Uterus (tissue), 4 donors: ENCODE results near the gene PTPN11. TPM values are rescaled to one million over a fixed set of nuclear protein-coding genes. Genes with fewer than 3 reads are reported as not detected.

Source experiments
- DNase-seq, 2 donors: peaks; one replicate each; pipeline ENCODE4 v3.0.0-alpha.2; 2019 to 2020
- H3K27ac ChIP-seq, 2 donors: fragments of 200-600 bp; sonication (generic); 1 replicate in 1 of 2; 2 replicates in 1 of 2; pipeline ENCODE4 v1.5.1; 2016 to 2018
- H3K27me3 ChIP-seq, 2 donors: fragments of 200-600 bp; sonication (generic); one replicate each; pipeline ENCODE4 v1.5.1; 2018 to 2019; ENCODE audit warnings: control low read depth in 1 of 2
- H3K36me3 ChIP-seq, 2 donors: fragments of 200-600 bp; sonication (generic); one replicate each; pipeline ENCODE4 v1.5.1; 2019; ENCODE audit warnings: control low read depth in 1 of 2
- H3K4me1 ChIP-seq, 2 donors: fragments of 200-600 bp; sonication (generic); one replicate each; pipeline ENCODE4 v1.5.1; 2018 to 2019; ENCODE audit warnings: control low read depth in 1 of 2
- H3K4me3 ChIP-seq, 2 donors: fragments of 200-600 bp; sonication (generic); 1 replicate in 1 of 2; 2 replicates in 1 of 2; pipeline ENCODE4 v1.5.1; 2018 to 2019; ENCODE audit warnings: mild to moderate bottlenecking in 1 of 2
- H3K9me3 ChIP-seq, 2 donors: fragments of 200-600 bp; sonication (generic); one replicate each; pipeline ENCODE4 v1.5.1; 2019; ENCODE audit warnings: control low read depth in 1 of 2
- CTCF ChIP-seq, 4 experiments: fragments of 200-600 bp in 2 of 4; fragments of 450-650 bp in 2 of 4; sonication (generic) in 2 of 4; IDR thresholded peaks; one replicate each; pipeline ENCODE4 v1.5.1; 2016 to 2019; ENCODE audit warnings: antibody characterized with exemption in 4 of 4, mild to moderate bottlenecking in 2 of 4, moderate library complexity in 1 of 4
- POLR2A ChIP-seq, 2 donors: fragments of 450-650 bp; IDR thresholded peaks; one replicate each; pipeline ENCODE4 v1.6.1; 2016; ENCODE audit warnings: antibody characterized with exemption in 2 of 2, mild to moderate bottlenecking in 1 of 2, moderate library complexity in 1 of 2
- intact Hi-C: fragments of 100-400 bp; cut with DNase I; formaldehyde crosslinking; loops from one replicate; pipeline ENCODE4 v1.15.1; 2023; ENCODE audit warnings: low total_unique reads
- total RNA-seq, 4 donors: library from RNA; depleted of rRNA in 3 of 4; stranded (reverse); fragments of >200 nt in 3 of 4; gene quantifications; one replicate each; pipeline versions ENCODE4 v1.1.0 to v1.2.4, GENCODE V29; 2014 to 2023
- donor health status: DM: yes; HTN: yes; CAD: no.

The PTPN11 gene
- total RNA-seq, 4 donors from 2014 or later, result 45.3 to 116 (median 76.9) TPM

- no peak for DNase-seq
- H3K4me3 ChIP-seq, result no peak overlapping the region
- no peak overlapping the region for H3K27ac ChIP-seq
- no peaks in the 10 kb centered on the region for H3K9me3 ChIP-seq
- H3K36me3 ChIP-seq, result no peaks in the 10 kb centered on the region
- H3K27me3 ChIP-seq, result no peaks in the 10 kb centered on the region
- no peaks in the 10 kb centered on the region for H3K4me1 ChIP-seq
- intact Hi-C loops, result no loop called here
- TF ChIP-seq CTCF (IDR thresholded peaks at IDR 0.05) (no peak), POLR2A (IDR thresholded peaks at IDR 0.05) (no peak)
These were observed 39.6 kb downstream of the PTPN11 start for GRCh38 chr12:112458330-112458729.

GRCh38 chr12:112458751-112459150 lies 40.0 kb downstream of the PTPN11 start:
- Histone ChIP-seq H3K27ac (no peak overlapping the region), H3K9me3 (no peaks in the 10 kb centered on the region), H3K27me3 (no peaks in the 10 kb centered on the region), H3K36me3 (no peaks in the 10 kb centered on the region), H3K4me3 (no peak overlapping the region), H3K4me1 (no peaks in the 10 kb centered on the region)
- TF ChIP-seq CTCF (IDR thresholded peaks at IDR 0.05) (no peak), POLR2A (IDR thresholded peaks at IDR 0.05) (no peak)
- no peak for DNase-seq
- intact Hi-C loops, result no loop called here

- intact Hi-C loops, result no loop called here
- DNase-seq, result no peak
- Histone ChIP-seq H3K4me3 (no peak overlapping the region), H3K4me1 (no peaks in the 10 kb centered on the region), H3K9me3 (no peaks in the 10 kb centered on the region), H3K36me3 (no peaks in the 10 kb centered on the region), H3K27ac (no peak overlapping the region), H3K27me3 (no peaks in the 10 kb centered on the region)
- no peak for TF ChIP-seq CTCF (IDR thresholded peaks at IDR 0.05)
- TF ChIP-seq POLR2A (IDR thresholded peaks at IDR 0.05), result no peak
These were observed 44.7 kb downstream of the PTPN11 start for GRCh38 chr12:112463478-112463877.

- DNase-seq, result no peak
- Histone ChIP-seq H3K9me3 (no peaks in the 10 kb centered on the region), H3K4me1 (no peaks in the 10 kb centered on the region), H3K36me3 (no peaks in the 10 kb centered on the region), H3K4me3 (no peak overlapping the region), H3K27ac (no peak overlapping the region), H3K27me3 (no peaks in the 10 kb centered on the region)
- TF ChIP-seq CTCF (IDR thresholded peaks at IDR 0.05), result no peak
- TF ChIP-seq POLR2A (IDR thresholded peaks at IDR 0.05), result no peak
- intact Hi-C loops, result no loop called here
These were observed 45.9 kb downstream of the PTPN11 start for GRCh38 chr12:112464605-112465004.

GRCh38 chr12:112466011-112466422 lies 47.3 kb downstream of the PTPN11 start:
- H3K4me3 ChIP-seq, result no peak overlapping the region
- H3K36me3 ChIP-seq, result no peaks in the 10 kb centered on the region
- no peak overlapping the region for H3K27ac ChIP-seq
- no peak for TF ChIP-seq POLR2A (IDR thresholded peaks at IDR 0.05)
- no peak for TF ChIP-seq CTCF (IDR thresholded peaks at IDR 0.05)
- H3K27me3 ChIP-seq, result no peaks in the 10 kb centered on the region
- H3K4me1 ChIP-seq, result no peaks in the 10 kb centered on the region
- DNase-seq, result no peak
- intact Hi-C loops, result no loop called here
- H3K9me3 ChIP-seq, result no peaks in the 10 kb centered on the region
